ENCODE measurements around the gene SAMHD1. TPM values are rescaled to one million over a fixed set of nuclear protein-coding genes. Genes with fewer than 3 reads are reported as not detected.
"Not testable (repeated sequence)": the region's sequence is repeated elsewhere in the genome, so short reads cannot be mapped to it uniquely, and the experiment has no call there.

Gene SAMHD1
- total RNA-seq, 2 experiments from 2014 or later: 10.6 to 20.8 TPM

DNA sequence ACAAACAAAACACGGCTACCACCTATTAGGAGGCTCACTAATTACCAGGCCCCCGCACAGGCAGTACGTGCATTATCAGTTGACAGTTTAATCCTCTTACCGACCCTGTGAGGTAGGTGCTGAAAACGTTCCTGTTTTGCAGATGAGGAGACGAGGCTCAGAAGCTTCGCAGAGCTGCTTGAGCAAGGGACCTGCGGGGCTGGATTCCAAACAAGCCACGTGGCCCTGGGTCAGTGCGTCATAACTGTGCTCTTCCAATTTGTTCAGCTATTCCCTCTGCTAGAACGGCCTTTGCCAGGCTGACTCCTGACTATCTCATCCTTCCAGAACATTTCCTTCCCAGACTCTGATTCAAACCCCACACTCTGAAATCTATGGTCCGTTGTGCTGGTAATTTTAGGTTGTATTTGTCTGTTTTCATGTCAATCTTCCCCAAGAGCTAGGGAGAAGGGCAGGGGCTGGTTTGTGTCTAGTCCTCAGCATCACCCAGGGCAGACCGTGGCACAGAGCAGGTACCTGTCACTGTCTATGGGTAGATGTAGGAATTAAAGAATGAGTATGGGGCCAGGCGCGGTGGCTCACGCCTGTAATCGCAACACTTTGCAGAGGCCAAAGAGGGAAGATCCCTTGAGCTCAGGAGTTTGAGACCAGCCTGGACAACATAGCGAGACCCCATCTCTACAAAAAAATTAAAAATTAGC is 104.3 kb downstream of the SAMHD1 start:
- no peaks in the 10 kb centered on the region for H4K20me1 ChIP-seq (ENCODE audit: insufficient read depth, low read length)
- no peaks in the 10 kb centered on the region for H3K79me2 ChIP-seq (ENCODE audit: insufficient read depth, low read depth, low read length)
- BruUV-seq (replicated peaks): no TSS peak
- peaks cover 7% of the 10 kb centered on the region for H3K36me3 ChIP-seq (ENCODE audit: insufficient read depth, low read length)
- no peak overlapping the region for H3K4me3 ChIP-seq (ENCODE audit: low read depth, low read length, poor library complexity, severe bottlenecking)
- intact Hi-C loops (cut with micrococcal nuclease; ENCODE audit: unreplicated experiment): no loop called here
- peak overlapping the region; percentile 93 for H3K27ac ChIP-seq (ENCODE audit: low read depth, low read length, poor library complexity, severe bottlenecking)
- H3K4me1 ChIP-seq (ENCODE audit: insufficient read depth, low read length, poor library complexity, severe bottlenecking): peaks cover 89% of the 10 kb centered on the region
- TF ChIP-seq, protein P1, sequence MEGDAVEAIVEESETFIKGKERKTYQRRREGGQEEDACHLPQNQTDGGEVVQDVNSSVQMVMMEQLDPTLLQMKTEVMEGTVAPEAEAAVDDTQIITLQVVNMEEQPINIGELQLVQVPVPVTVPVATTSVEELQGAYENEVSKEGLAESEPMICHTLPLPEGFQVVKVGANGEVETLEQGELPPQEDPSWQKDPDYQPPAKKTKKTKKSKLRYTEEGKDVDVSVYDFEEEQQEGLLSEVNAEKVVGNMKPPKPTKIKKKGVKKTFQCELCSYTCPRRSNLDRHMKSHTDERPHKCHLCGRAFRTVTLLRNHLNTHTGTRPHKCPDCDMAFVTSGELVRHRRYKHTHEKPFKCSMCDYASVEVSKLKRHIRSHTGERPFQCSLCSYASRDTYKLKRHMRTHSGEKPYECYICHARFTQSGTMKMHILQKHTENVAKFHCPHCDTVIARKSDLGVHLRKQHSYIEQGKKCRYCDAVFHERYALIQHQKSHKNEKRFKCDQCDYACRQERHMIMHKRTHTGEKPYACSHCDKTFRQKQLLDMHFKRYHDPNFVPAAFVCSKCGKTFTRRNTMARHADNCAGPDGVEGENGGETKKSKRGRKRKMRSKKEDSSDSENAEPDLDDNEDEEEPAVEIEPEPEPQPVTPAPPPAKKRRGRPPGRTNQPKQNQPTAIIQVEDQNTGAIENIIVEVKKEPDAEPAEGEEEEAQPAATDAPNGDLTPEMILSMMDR (conservative IDR thresholded peaks at IDR 0.05; ENCODE audit: low read length): no peak
- no peak for TF ChIP-seq EZH2phosphoT487 (IDR thresholded peaks at IDR 0.05; ENCODE audit: borderline replicate concordance, low read depth, low read length)
- POLR2A ChIA-PET: interaction anchor here (0.6 to 7.8 kb wide), 6 partner anchors 9 to 102 kb away, joined by 3 to 87 read pairs (median 4); no protein-coding TSS in a partner anchor
- peaks cover 6% of the 10 kb centered on the region for H3K9me3 ChIP-seq (ENCODE audit: low read length)
- H3K4me2 ChIP-seq (ENCODE audit: low read length): peak overlapping the region; percentile 57; the same call in 1 of the 2 replicates
- no peaks in the 10 kb centered on the region for H3K9me2 ChIP-seq (ENCODE audit: insufficient read depth, low read length)
- DNase-seq (ENCODE audit: low spot score): no peak
- CTCF ChIA-PET (ENCODE audit: unreplicated experiment): interaction anchor here (0.5 to 3.9 kb wide), 3 partner anchors 11 to 56 kb away, joined by 5 to 22 read pairs (median 10); a partner anchor contains a TSS
- peak overlapping the region; percentile 1; the same call in 1 of the 2 replicates for H2AFZ ChIP-seq (ENCODE audit: low read length)

DNA sequence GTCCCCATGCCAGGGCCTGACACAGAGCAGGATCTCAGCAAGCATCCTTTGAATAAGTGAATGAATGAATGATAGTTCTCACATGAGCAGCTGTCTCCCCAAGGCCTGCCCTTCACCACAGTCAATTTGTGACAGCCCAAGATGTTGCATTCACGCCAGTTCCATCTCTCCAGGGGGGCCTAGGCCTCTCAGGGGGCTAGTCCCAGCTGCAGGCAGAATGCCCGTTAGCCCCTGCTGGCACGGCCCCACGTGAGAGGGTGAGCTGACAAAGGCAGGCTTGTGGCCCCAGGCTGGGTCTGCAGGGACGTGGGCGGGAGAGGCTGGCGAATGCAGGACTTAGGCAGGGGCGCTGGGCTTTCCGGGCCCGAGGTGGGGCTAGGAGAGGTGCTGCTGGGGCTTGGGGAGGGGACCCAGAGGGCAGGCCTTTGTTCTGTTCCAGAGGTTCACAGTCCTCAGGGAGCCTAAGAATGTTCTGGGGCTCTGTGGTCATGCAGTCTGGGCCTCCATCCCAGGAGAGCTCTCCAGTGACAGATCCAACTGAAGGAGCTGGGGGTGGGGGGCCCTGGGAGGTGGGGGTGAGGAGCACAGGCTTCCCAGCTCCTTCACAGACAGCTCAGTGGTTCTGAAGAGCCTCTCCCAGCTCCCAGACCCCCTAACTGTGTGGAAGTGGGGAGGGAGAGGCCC is 106.1 kb downstream of the SAMHD1 start:
- no TSS peak for BruUV-seq (replicated peaks)
- ChIA-PET POLR2A (interaction anchor here (0.8 to 7.8 kb wide), 5 partner anchors 10 to 34 kb away, joined by 3 to 87 read pairs (median 3); no protein-coding TSS in a partner anchor), CTCF (ENCODE audit: unreplicated experiment) (interaction anchor here (0.9 to 3.9 kb wide), 3 partner anchors 9 to 37 kb away, joined by 3 to 22 read pairs (median 10); a partner anchor contains a TSS)
- Histone ChIP-seq H2AFZ (ENCODE audit: low read length) (peak overlapping the region; percentile 40; the same call in 1 of the 2 replicates), H3K9me3 (ENCODE audit: low read length) (peaks cover 1% of the 10 kb centered on the region), H3K4me3 (ENCODE audit: low read depth, low read length, poor library complexity, severe bottlenecking) (peak overlapping the region; percentile 24), H3K4me1 (ENCODE audit: insufficient read depth, low read length, poor library complexity, severe bottlenecking) (peaks cover 93% of the 10 kb centered on the region), H3K27ac (ENCODE audit: low read depth, low read length, poor library complexity, severe bottlenecking) (peak overlapping the region; percentile 93), H3K36me3 (ENCODE audit: insufficient read depth, low read length) (peaks cover 2% of the 10 kb centered on the region; the same call in 1 of the 2 replicates), H3K9me2 (ENCODE audit: insufficient read depth, low read length) (no peaks in the 10 kb centered on the region), H3K79me2 (ENCODE audit: insufficient read depth, low read depth, low read length) (no peaks in the 10 kb centered on the region), H3K4me2 (ENCODE audit: low read length) (peak overlapping the region; percentile 57), H4K20me1 (ENCODE audit: insufficient read depth, low read length) (no peaks in the 10 kb centered on the region)
- peak; percentile 57 for DNase-seq (ENCODE audit: low spot score)
- intact Hi-C loops (cut with micrococcal nuclease; ENCODE audit: unreplicated experiment): no loop called here
- TF ChIP-seq EZH2phosphoT487 (IDR thresholded peaks at IDR 0.05; ENCODE audit: borderline replicate concordance, low read depth, low read length): no peak
- TF ChIP-seq, protein P1 (conservative IDR thresholded peaks at IDR 0.05; ENCODE audit: low read length): no peak

DNA sequence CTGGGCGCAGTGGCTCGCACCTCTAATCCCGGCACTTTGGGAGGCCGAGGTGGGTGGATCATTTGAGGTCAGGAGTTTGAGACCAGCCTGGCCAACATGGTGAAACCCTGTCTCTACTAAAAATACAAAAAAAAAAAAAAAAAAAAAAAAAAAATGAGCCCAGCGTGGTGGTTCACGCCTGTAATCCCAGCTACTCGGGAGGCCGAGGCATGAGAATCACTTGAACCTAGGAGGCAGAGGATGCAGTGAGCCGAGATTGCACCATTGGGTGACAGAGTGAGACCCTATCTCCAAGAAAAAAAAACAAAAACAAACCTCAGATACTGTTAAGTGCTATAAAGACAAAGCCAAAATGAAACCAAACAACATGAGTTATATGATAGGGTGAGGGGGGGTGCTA is 110.5 kb downstream of the SAMHD1 start:
- peaks cover 72% of the 10 kb centered on the region for H3K4me1 ChIP-seq (ENCODE audit: insufficient read depth, low read length, poor library complexity, severe bottlenecking)
- H3K79me2 ChIP-seq (ENCODE audit: insufficient read depth, low read depth, low read length); DNase-seq (ENCODE audit: low spot score); H3K9me2 ChIP-seq (ENCODE audit: insufficient read depth, low read length); H2AFZ ChIP-seq (ENCODE audit: low read length); H3K36me3 ChIP-seq (ENCODE audit: insufficient read depth, low read length); H3K9me3 ChIP-seq (ENCODE audit: low read length); H4K20me1 ChIP-seq (ENCODE audit: insufficient read depth, low read length); H3K4me3 ChIP-seq (ENCODE audit: low read depth, low read length, poor library complexity, severe bottlenecking); BruUV-seq (replicated peaks); CTCF ChIA-PET (ENCODE audit: unreplicated experiment): not testable (repeated sequence)
- POLR2A ChIA-PET: interaction anchor here (0.6 kb wide), 1 partner anchor 17 kb away, joined by 3 read pairs; no protein-coding TSS in a partner anchor
- H3K4me2 ChIP-seq (ENCODE audit: low read length): peak overlapping the region; percentile 73
- peak overlapping the region; percentile 93 for H3K27ac ChIP-seq (ENCODE audit: low read depth, low read length, poor library complexity, severe bottlenecking)
- intact Hi-C loops (cut with micrococcal nuclease; ENCODE audit: unreplicated experiment): loop anchor here (5.0 kb wide), 1 partner anchor 369 kb away; no protein-coding TSS in a partner anchor
